K562 (cell line): ENCODE results near the gene ZNF335. TPM values are rescaled to one million over a fixed set of nuclear protein-coding genes. Genes with fewer than 3 reads are reported as not detected.
A peak's percentile ranks its signal among the peaks of the same experiment; 100 is the strongest.

ENCODE experiments used
- ATAC-seq: fragments of 200-7000 bp; cut with Tn5 transposase; 3 replicates; pipeline ENCODE4 v1.9.1; 2020; ENCODE audit warnings: moderate library complexity
- BruUV-seq: library from RNA; stranded (reverse); fragments of 400-500 nt; replicated peaks from 2 replicates; lab custom pipeline; 2021; lab: Mats Ljungman, UMichigan
- CTCF ChIA-PET: fragments of 300-600 bp; formaldehyde crosslinking; extraction: SDS; loops from one replicate; lab custom pipeline; 2021; ENCODE audit warnings: low intra/inter-chr PET ratio; lab: Yijun Ruan, JAX
- POLR2A ChIA-PET: fragments of 300-600, 350-650 bp; sonication (Branson Sonifier 250); formaldehyde crosslinking; extraction: SDS; loops from one replicate; lab custom pipeline; 2021; ENCODE audit warnings: antibody characterized with exemption, inconsistent platforms; lab: Yijun Ruan, JAX
- DNase-seq, 4 experiments: peaks; one replicate each; pipeline versions ENCODE4 v3.0.0 to v3.0.0-alpha.2; 2011 to 2018; ENCODE audit warnings: low spot score in 3 of 4, mixed read lengths in 3 of 4; ENCODE audit errors: extremely low read depth in 1 of 4
- FAIRE-seq: peaks from 2 replicates; lab custom pipeline; 2011; peaks lifted over from hg19 to GRCh38; lab: Jason Lieb, UNC
- H2AFZ ChIP-seq: 2 replicates; pipeline ENCODE4 v1.6.0; 2011; ENCODE audit warnings: low read depth, low read length, control low read depth, inconsistent platforms
- H3K27ac ChIP-seq: fragments of 200-600 bp; 3 replicates; pipeline ENCODE4 v1.8.0; 2011; ENCODE audit warnings: low read depth, mild to moderate bottlenecking, control low read depth, inconsistent platforms, low read length, moderate library complexity, mixed read lengths; ENCODE audit errors: extremely low read depth
- H3K27me3 ChIP-seq, 2 experiments: fragments of 300-600 bp in 1 of 2; 2 replicates in 1 of 2; 3 replicates in 1 of 2; pipeline versions ENCODE4 v1.6.0 to v1.8.0; 2011; ENCODE audit warnings: inconsistent platforms in 2 of 2, low read length in 2 of 2, mild to moderate bottlenecking in 1 of 2, mixed read lengths in 1 of 2, moderate library complexity in 1 of 2; ENCODE audit not compliant: control insufficient read depth in 2 of 2, insufficient read depth in 2 of 2
- H3K36me3 ChIP-seq: fragments of 300-600 bp; 3 replicates; pipeline ENCODE4 v1.8.0; 2011; ENCODE audit warnings: mild to moderate bottlenecking, low read length, inconsistent platforms; ENCODE audit not compliant: control insufficient read depth, insufficient read depth
- H3K4me1 ChIP-seq, 2 experiments: fragments of 200-600 bp in 1 of 2; replicated peaks in 1 of 2; 2 replicates in 1 of 2; 3 replicates in 1 of 2; pipeline versions ENCODE4 v1.5.1 to v1.8.0; 2011; ENCODE audit warnings: inconsistent platforms in 2 of 2, low read length in 2 of 2, mild to moderate bottlenecking in 1 of 2, mixed read lengths in 1 of 2, moderate library complexity in 1 of 2; ENCODE audit not compliant: control insufficient read depth in 2 of 2, insufficient read depth in 2 of 2
- H3K4me2 ChIP-seq: 2 replicates; pipeline ENCODE4 v1.6.1; 2011; ENCODE audit warnings: low read length, control low read depth, inconsistent platforms, mixed read lengths; ENCODE audit not compliant: insufficient read depth
- H3K4me3 ChIP-seq: fragments of 200-600 bp; sonication (generic), shearing (Covaris generic); 2 replicates; pipeline ENCODE4 v1.5.1; 2016; ENCODE audit warnings: control low read depth, inconsistent platforms
- H3K79me2 ChIP-seq: fragments of 200-600 bp; 3 replicates; pipeline ENCODE4 v1.8.0; 2011; ENCODE audit warnings: low read length, inconsistent platforms; ENCODE audit not compliant: control insufficient read depth, insufficient read depth
- H3K9ac ChIP-seq, 2 experiments: 2 replicates each; pipeline versions ENCODE4 v1.6.0 to v1.6.1; 2011; ENCODE audit warnings: low read depth in 2 of 2, low read length in 2 of 2, control low read depth in 1 of 2, inconsistent platforms in 1 of 2, mild to moderate bottlenecking in 1 of 2, mixed read lengths in 1 of 2; ENCODE audit not compliant: insufficient read depth in 1 of 2
- H3K9me1 ChIP-seq: one replicate; pipeline ENCODE4 v1.6.0; 2011; ENCODE audit warnings: inconsistent platforms, mild to moderate bottlenecking, low read length, moderate library complexity; ENCODE audit not compliant: control insufficient read depth, insufficient read depth
- H3K9me3 ChIP-seq: replicated peaks from 2 replicates; pipeline ENCODE4 v1.5.1; 2011; ENCODE audit warnings: low read depth, low read length, inconsistent platforms; ENCODE audit not compliant: control insufficient read depth, insufficient read depth
- H4K20me1 ChIP-seq: replicated peaks from 2 replicates; pipeline ENCODE4 v1.6.1; 2011; ENCODE audit warnings: low read length, inconsistent platforms, mixed read lengths; ENCODE audit not compliant: control insufficient read depth, insufficient read depth
- AFF1 ChIP-seq, 2 experiments: fragments of 450-650 bp; IDR thresholded peaks; 2 replicates each; pipeline ENCODE4 v1.6.1; 2018; ENCODE audit warnings: mild to moderate bottlenecking in 2 of 2, low read depth in 1 of 2; ENCODE audit not compliant: partially characterized antibody in 2 of 2
- HOXB6 ChIP-seq: fragments of 250-450 bp; sonication (Bioruptor Pico); IDR thresholded peaks from 2 replicates; pipeline ENCODE4 v1.5.1; 2022; ENCODE audit warnings: mild to moderate bottlenecking, borderline replicate concordance
- JUNB ChIP-seq: fragments of 450-650 bp; formaldehyde crosslinking; conservative IDR thresholded peaks from 2 replicates; pipeline ENCODE4 v1.4.0; 2020; ENCODE audit warnings: mild to moderate bottlenecking
- RBFOX2 ChIP-seq: fragments of 200-400 bp; formaldehyde crosslinking; IDR thresholded peaks from 2 replicates; pipeline ENCODE4 v1.6.1; 2017; ENCODE audit warnings: low read depth, mild to moderate bottlenecking, low read length, moderate library complexity
- RBM22 ChIP-seq: fragments of 200-400 bp; formaldehyde crosslinking; IDR thresholded peaks from 2 replicates; pipeline ENCODE4 v1.6.1; 2018; ENCODE audit warnings: low read length, low read depth; ENCODE audit not compliant: poor library complexity, severe bottlenecking
- SUPT5H ChIP-seq: fragments of 450-650 bp; IDR thresholded peaks from 2 replicates; pipeline ENCODE4 v1.6.1; 2016
- ZBTB1 ChIP-seq: sonication (generic); formaldehyde crosslinking; IDR thresholded peaks from 2 replicates; pipeline ENCODE4 v1.8.1; 2023; ENCODE audit warnings: missing genetic modification reagents, low read depth, mild to moderate bottlenecking, borderline replicate concordance
- ZNF431 ChIP-seq: sonication (generic); formaldehyde crosslinking; IDR thresholded peaks from 2 replicates; pipeline ENCODE4 v1.8.0; 2022; ENCODE audit warnings: mild to moderate bottlenecking, missing genetic modification reagents
- ZNF695 ChIP-seq: fragments of 450-650 bp; formaldehyde crosslinking; IDR thresholded peaks from 2 replicates; pipeline ENCODE4 v1.4.0; 2020; ENCODE audit warnings: mild to moderate bottlenecking, moderate library complexity
- WGBS: fragments of 100-300 bp; shearing (Covaris generic); methylation state at CpG from one replicate; pipeline ENCODE4 v1.1.6; 2016; ENCODE audit warnings: low coverage, mixed read lengths; ENCODE audit not compliant: insufficient coverage; ENCODE audit errors: missing lambda C conversion rate; 5-methylcytosine and 5-hydroxymethylcytosine counted together
- in situ Hi-C: fragments of 300-500 bp; cut with MboI; formaldehyde crosslinking; loops from 4 replicates; pipeline ENCODE4 v1.15.0; 2018; ENCODE audit warnings: inconsistent platforms, mixed read lengths
- intact Hi-C: fragments of 100-400 bp; cut with micrococcal nuclease; formaldehyde crosslinking; loops from 2 replicates; pipeline ENCODE4 v1.14.2; 2022
- polyA plus RNA-seq, 8 experiments: library from polyadenylated mRNA; depleted of rRNA in 4 of 8; stranded (reverse) in 5 of 8; unstranded in 3 of 8; fragments of >200 nt; fragmentation: Nextera tagmentation in 2 of 8; fragmentation: Illumina TruSeq in 1 of 8; extraction: Ambion mirVana in 2 of 8; extraction: Trizol in 1 of 8; gene quantifications; 2 replicates each; pipeline versions ENCODE4 v1.2.1 to v1.2.3, GENCODE V29; 2011 to 2014; ENCODE audit warnings: inconsistent platforms in 1 of 8, missing spikeins in 1 of 8
- total RNA-seq, 7 experiments: library from RNA; depleted of rRNA in 6 of 7; stranded (reverse); fragments of >200 nt in 6 of 7; fragmentation: Illumina TruSeq in 2 of 7; extraction: Trizol in 2 of 7; gene quantifications; 2 replicates each; pipeline versions ENCODE4 v1.2.1 to v1.2.3, GENCODE V29; 2011 to 2021; ENCODE audit warnings: low replicate concordance in 1 of 7
- TF ChIP-seq, protein P1 (sequence below): fragments of 250-450 bp; sonication (Bioruptor Pico); IDR thresholded peaks from 2 replicates; pipeline ENCODE4 v1.4.0; 2020; ENCODE audit warnings: mild to moderate bottlenecking, moderate library complexity, borderline replicate concordance

The ZNF335 gene
- total and polyA plus RNA-seq, 9 of the 15 experiments (the other 6 are each of a cell fraction or from before 2014, with no cell fraction given) = 0.39 to 16.0 (median 7.6) TPM

GRCh38 chr20:45948742-45949541 lies 23.1 kb downstream of the ZNF335 start (continued):
- TF ChIP-seq, protein P1, sequence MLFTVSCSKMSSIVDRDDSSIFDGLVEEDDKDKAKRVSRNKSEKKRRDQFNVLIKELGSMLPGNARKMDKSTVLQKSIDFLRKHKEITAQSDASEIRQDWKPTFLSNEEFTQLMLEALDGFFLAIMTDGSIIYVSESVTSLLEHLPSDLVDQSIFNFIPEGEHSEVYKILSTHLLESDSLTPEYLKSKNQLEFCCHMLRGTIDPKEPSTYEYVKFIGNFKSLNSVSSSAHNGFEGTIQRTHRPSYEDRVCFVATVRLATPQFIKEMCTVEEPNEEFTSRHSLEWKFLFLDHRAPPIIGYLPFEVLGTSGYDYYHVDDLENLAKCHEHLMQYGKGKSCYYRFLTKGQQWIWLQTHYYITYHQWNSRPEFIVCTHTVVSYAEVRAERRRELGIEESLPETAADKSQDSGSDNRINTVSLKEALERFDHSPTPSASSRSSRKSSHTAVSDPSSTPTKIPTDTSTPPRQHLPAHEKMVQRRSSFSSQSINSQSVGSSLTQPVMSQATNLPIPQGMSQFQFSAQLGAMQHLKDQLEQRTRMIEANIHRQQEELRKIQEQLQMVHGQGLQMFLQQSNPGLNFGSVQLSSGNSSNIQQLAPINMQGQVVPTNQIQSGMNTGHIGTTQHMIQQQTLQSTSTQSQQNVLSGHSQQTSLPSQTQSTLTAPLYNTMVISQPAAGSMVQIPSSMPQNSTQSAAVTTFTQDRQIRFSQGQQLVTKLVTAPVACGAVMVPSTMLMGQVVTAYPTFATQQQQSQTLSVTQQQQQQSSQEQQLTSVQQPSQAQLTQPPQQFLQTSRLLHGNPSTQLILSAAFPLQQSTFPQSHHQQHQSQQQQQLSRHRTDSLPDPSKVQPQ = no peak
- TF ChIP-seq RBFOX2 (peak; percentile 55; the same call in 1 of the 2 replicates), RBM22 (peak; percentile 40)
- TF ChIP-seq, all 486 proteins: peak for 5

GRCh38 chr20:45948261-45948733 lies 23.7 kb downstream of the ZNF335 start:
- FAIRE-seq = no peak
- H3K9ac ChIP-seq = peak overlapping the region in 1 of 2 experiments; percentile 53; a peak in 1 of 4 replicates
- in situ Hi-C loops = no loop called here
- TF ChIP-seq SUPT5H (peak; percentile 46; the same call in 1 of the 2 replicates), RBM22 (peak; percentile 18), ZBTB1 (CRISPR knock-in tag) (no peak), JUNB (CRISPR knock-in tag) (no peak), ZNF695 (no peak), ZNF431 (CRISPR knock-in tag) (no peak), AFF1 (IDR thresholded peaks at IDR 0.05; ENCODE audit: low read depth in 1 of 2, partially characterized antibody in 2 of 2) (no peak), HOXB6 (CRISPR knock-in tag) (no peak)

More at GRCh38 chr20:45948261-45948733, 23.7 kb downstream of the ZNF335 start:
- H3K27me3 ChIP-seq = no peaks in the 10 kb centered on the region
- peaks cover 20 to 43% of the 10 kb centered on the region in 2 experiments for H3K4me1 ChIP-seq
- ChIA-PET POLR2A (interaction anchor here (0.8 to 3.7 kb wide), 6 partner anchors 9 to 23 kb away, joined by 3 to 20 read pairs (median 4); partner anchors contain the start of gene PCIF1), CTCF (no interaction called here)
- peaks cover 94% of the 10 kb centered on the region for H3K36me3 ChIP-seq
- intact Hi-C loops = no loop called here
- peaks cover 13% of the 10 kb centered on the region; the same call in 1 of the 2 replicates for H4K20me1 ChIP-seq
- no peak overlapping the region for H3K27ac ChIP-seq
- peaks cover 8% of the 10 kb centered on the region for H3K9me1 ChIP-seq
- no peak overlapping the region for H3K4me3 ChIP-seq
- no peak overlapping the region for H3K4me2 ChIP-seq
- H2AFZ ChIP-seq = no peak overlapping the region
- DNase-seq = no peak
- no TSS peak for BruUV-seq
- WGBS = 89% methylated on average over 7 of the region's 7 CpGs
- peak; percentile 2; the same call in 1 of the 3 replicates for ATAC-seq
- no peaks in the 10 kb centered on the region for H3K9me3 ChIP-seq
- no peaks in the 10 kb centered on the region for H3K79me2 ChIP-seq
